Breast epithelium (tissue), 4 donors: ENCODE data around the gene IL13RA2. TPM values are rescaled to one million over a fixed set of nuclear protein-coding genes. Genes with fewer than 3 reads are reported as not detected.

Source experiments
- DNase-seq, 2 donors: peaks; one replicate each; pipeline ENCODE4 v3.0.0-alpha.2; 2019; ENCODE audit warnings: low spot score in 2 of 2
- H3K27ac ChIP-seq, 2 donors: fragments of 200-600 bp; sonication (generic) in 1 of 2; one replicate each; pipeline ENCODE4 v1.5.1; 2016 to 2019; ENCODE audit warnings: mild to moderate bottlenecking in 1 of 2
- H3K27me3 ChIP-seq, 2 donors: fragments of 200-600 bp; sonication (generic) in 1 of 2; one replicate each; pipeline versions ENCODE4 v1.5.1 to v1.6.0; 2017 to 2019; ENCODE audit warnings: control low read depth in 1 of 2, mild to moderate bottlenecking in 1 of 2
- H3K36me3 ChIP-seq: fragments of 200-600 bp; one replicate; pipeline ENCODE4 v1.5.1; 2019
- H3K4me1 ChIP-seq, 2 donors: fragments of 200-600 bp; sonication (generic); one replicate each; pipeline ENCODE4 v1.5.1; 2016 to 2019; ENCODE audit warnings: control low read depth in 1 of 2
- H3K4me3 ChIP-seq, 3 donors: fragments of 200-600 bp; sonication (generic); 1 replicate in 2 of 3; 2 replicates in 1 of 3; pipeline ENCODE4 v1.5.1; 2016 to 2019; ENCODE audit warnings: mild to moderate bottlenecking in 3 of 3, moderate library complexity in 2 of 3
- H3K9me3 ChIP-seq, 2 donors: fragments of 200-600 bp; sonication (generic) in 1 of 2; one replicate each; pipeline ENCODE4 v1.5.1; 2016 to 2019; ENCODE audit warnings: control low read depth in 1 of 2
- CTCF ChIP-seq, 3 donors: fragments of 450-650 bp; IDR thresholded peaks; one replicate each; pipeline ENCODE4 v1.5.1; 2016 to 2017; ENCODE audit warnings: antibody characterized with exemption in 3 of 3, mild to moderate bottlenecking in 3 of 3, moderate library complexity in 3 of 3
- POLR2A ChIP-seq: fragments of 450-650 bp; IDR thresholded peaks from one replicate; pipeline ENCODE4 v1.6.1; 2016; ENCODE audit warnings: antibody characterized with exemption, mild to moderate bottlenecking, moderate library complexity
- POLR2AphosphoS5 ChIP-seq, 3 donors: sonication (generic); formaldehyde crosslinking; IDR thresholded peaks; one replicate each; pipeline ENCODE4 v1.6.1; 2017; ENCODE audit warnings: antibody characterized with exemption in 3 of 3
- intact Hi-C: fragments of 100-400 bp; cut with DNase I; formaldehyde crosslinking; loops from one replicate; pipeline ENCODE4 v1.15.1; 2023; ENCODE audit warnings: low total_unique reads
- total RNA-seq, 3 donors: library from RNA; depleted of rRNA; stranded (reverse); fragments of >200 nt; gene quantifications; one replicate each; pipeline ENCODE4 v1.1.0, GENCODE V29; 2016

Gene IL13RA2
- total RNA-seq, 3 donors from 2014 or later = 0.32 to 0.88 TPM; not detected in 1

DNA sequence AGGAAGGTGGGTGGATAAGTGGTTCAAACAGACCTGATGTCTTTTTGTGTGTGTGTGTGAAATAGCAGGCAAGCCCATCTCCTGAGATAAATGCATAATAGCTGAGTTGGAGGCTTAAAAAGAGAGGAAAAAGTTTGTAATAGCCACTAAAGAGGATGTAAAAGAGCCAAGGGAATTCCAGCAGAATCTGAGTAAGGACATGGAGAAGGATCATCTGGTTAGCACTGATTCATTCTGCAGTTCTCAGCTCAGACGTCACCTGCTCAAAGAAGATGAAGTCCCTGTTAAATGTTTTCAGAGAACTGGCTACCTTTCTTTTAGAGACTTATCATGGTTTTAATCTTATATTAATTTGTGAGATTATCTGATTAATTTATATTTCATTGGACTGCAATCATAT is 21.0 kb upstream of the IL13RA2 start:
- Histone ChIP-seq H3K4me1 (no peaks in the 10 kb centered on the region), H3K4me3 (no peak overlapping the region), H3K9me3 (no peaks in the 10 kb centered on the region), H3K36me3 (no peaks in the 10 kb centered on the region), H3K27me3 (peaks cover 0 to 62% of the 10 kb centered on the region in 2 donors), H3K27ac (no peak overlapping the region)
- intact Hi-C loops = no loop called here
- no peak for TF ChIP-seq POLR2AphosphoS5 (IDR thresholded peaks at IDR 0.05)
- no peak for TF ChIP-seq POLR2A
- TF ChIP-seq CTCF (IDR thresholded peaks at IDR 0.05) = no peak
- no peak for DNase-seq

DNA sequence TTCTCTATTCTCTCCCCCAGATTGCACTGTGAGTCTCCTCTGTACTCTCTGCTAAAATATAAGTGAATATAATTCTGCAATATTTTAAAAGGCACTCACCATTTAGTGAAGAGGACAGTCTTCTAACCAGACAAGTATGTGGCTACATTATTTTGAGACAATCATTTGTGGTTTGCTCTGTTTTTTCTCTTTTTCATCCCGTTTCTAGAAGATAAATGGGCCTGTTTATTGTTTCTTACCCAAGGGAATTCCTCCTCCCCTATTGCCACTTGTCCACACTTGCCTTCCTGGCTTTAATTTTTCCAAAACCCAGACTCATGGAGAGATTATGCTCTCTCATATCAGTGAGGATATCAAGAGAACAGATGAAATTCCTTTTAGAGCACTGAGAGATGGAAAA is 18.6 kb upstream of the IL13RA2 start:
- H3K4me1 ChIP-seq = no peaks in the 10 kb centered on the region
- H3K9me3 ChIP-seq = no peaks in the 10 kb centered on the region
- no peak for TF ChIP-seq CTCF (IDR thresholded peaks at IDR 0.05)
- TF ChIP-seq POLR2AphosphoS5 (IDR thresholded peaks at IDR 0.05) = no peak
- TF ChIP-seq POLR2A = no peak
- H3K36me3 ChIP-seq = no peaks in the 10 kb centered on the region
- intact Hi-C loops = no loop called here
- peaks cover 0 to 64% of the 10 kb centered on the region in 2 donors for H3K27me3 ChIP-seq
- no peak overlapping the region for H3K4me3 ChIP-seq
- no peak for DNase-seq
- no peak overlapping the region for H3K27ac ChIP-seq

DNA sequence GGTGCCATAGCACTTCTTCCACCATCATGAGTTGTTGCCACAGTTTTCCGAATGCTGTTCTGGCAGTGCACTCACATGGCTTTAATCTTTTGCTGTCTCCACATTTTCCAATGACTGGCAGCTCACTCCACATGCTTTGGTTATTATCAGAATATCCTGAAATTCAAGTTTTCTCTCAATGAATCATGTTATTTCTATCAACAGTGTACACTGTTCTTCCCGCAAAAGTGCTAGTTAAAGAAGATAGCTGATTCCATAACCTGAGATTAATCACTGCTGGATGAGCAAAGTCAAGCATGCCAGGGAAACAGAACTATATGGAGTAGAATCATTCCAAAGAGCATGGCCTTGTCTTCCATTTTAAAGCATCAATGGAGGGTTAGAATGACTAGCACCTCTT is 14.6 kb upstream of the IL13RA2 start:
- Histone ChIP-seq H3K27me3 (peaks cover 0 to 33% of the 10 kb centered on the region in 2 donors), H3K27ac (no peak overlapping the region), H3K36me3 (no peaks in the 10 kb centered on the region), H3K4me3 (no peak overlapping the region), H3K4me1 (no peaks in the 10 kb centered on the region), H3K9me3 (no peaks in the 10 kb centered on the region)
- intact Hi-C loops = no loop called here
- DNase-seq = no peak
- no peak for TF ChIP-seq CTCF (IDR thresholded peaks at IDR 0.05)
- no peak for TF ChIP-seq POLR2A
- no peak for TF ChIP-seq POLR2AphosphoS5 (IDR thresholded peaks at IDR 0.05)

- no peaks in the 10 kb centered on the region for H3K9me3 ChIP-seq
- DNase-seq = peak in 1 of 2 donors; percentile 32
- TF ChIP-seq CTCF (IDR thresholded peaks at IDR 0.05) (no peak), POLR2AphosphoS5 (IDR thresholded peaks at IDR 0.05) (no peak), POLR2A (no peak)
Measured at GRCh38 chrX:115030625-115031024, 13.2 kb upstream of the IL13RA2 start.

DNA sequence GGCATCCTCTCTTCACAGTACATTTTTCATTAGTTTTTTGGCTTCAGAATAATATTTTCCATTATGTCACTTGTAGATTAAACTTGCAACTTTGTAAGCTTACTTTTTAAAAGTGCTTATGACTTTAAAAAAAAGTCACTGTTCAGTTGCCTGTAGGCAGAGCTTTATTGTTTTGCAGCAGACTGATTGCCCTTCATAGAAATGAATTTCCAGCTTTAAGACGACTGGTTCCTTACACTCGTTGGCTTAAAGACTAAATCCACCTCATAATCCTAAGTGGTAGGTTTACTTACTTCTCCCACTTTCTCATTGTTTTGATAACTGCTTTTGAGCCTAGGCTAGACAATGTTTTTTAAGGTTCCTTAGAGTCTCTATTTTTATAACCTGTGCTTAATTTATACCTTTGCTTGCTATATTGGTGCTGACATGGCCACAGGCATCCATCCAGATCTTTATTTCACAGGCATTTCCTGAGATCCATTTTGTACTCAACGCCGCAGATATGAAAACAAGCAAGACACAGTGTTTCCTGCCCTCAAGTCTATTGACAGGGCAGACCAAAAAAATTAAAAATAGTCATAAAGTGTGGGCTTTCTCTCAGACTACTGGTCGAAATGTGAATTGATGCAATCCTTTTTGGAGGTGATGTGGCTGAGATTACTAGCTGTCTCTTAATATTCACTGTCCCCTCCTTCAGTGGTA is 12.6 kb upstream of the IL13RA2 start:
- H3K27me3 ChIP-seq = peaks cover 0 to 24% of the 10 kb centered on the region in 2 donors
- peak overlapping the region; percentile 44 to 46 for H3K27ac ChIP-seq
- no peaks in the 10 kb centered on the region for H3K9me3 ChIP-seq
- no peaks in the 10 kb centered on the region for H3K36me3 ChIP-seq
- intact Hi-C loops = no loop called here
- no peak for DNase-seq
- TF ChIP-seq POLR2AphosphoS5 (IDR thresholded peaks at IDR 0.05) = no peak
- no peak for TF ChIP-seq CTCF (IDR thresholded peaks at IDR 0.05)
- TF ChIP-seq POLR2A = no peak
- H3K4me1 ChIP-seq = no peaks in the 10 kb centered on the region
- no peak overlapping the region for H3K4me3 ChIP-seq

More at GRCh38 chrX:115030625-115031024, 13.2 kb upstream of the IL13RA2 start:
- intact Hi-C loops = no loop called here
- Histone ChIP-seq H3K27ac (peak overlapping the region; percentile 44 to 46), H3K4me3 (no peak overlapping the region), H3K36me3 (no peaks in the 10 kb centered on the region), H3K4me1 (no peaks in the 10 kb centered on the region), H3K27me3 (peaks cover 0 to 25% of the 10 kb centered on the region in 2 donors)
